SU-DHL-6 (cell line): Measurements from ENCODE around the gene PBLD.

ENCODE experiments used
- CTCF ChIP-seq: fragments of 200-600 bp; sonication (generic); IDR thresholded peaks from one replicate; pipeline ENCODE4 v1.5.1; 2017; ENCODE audit warnings: antibody characterized with exemption, mild to moderate bottlenecking, low read length, moderate library complexity; ENCODE audit not compliant: insufficient read depth, poor library complexity, severe bottlenecking
- EZH2phosphoT487 ChIP-seq: fragments of 200-600 bp; sonication (generic), shearing (Covaris generic); conservative IDR thresholded peaks from 2 replicates; pipeline ENCODE4 v1.6.1; 2018; ENCODE audit warnings: mild to moderate bottlenecking, antibody characterized with exemption, low read length, moderate library complexity, mixed read lengths

GRCh38 chr10:68239596-68240150 lies 93.1 kb downstream of the PBLD start:
- TF ChIP-seq CTCF (no peak), EZH2phosphoT487 (no peak)
